Stimulated activated naive B cell treated with anti-CD40 and anti-IgM and Interleukin-4, amounts not matched to agents 10 μg/mL and 1 μg/mL and 100 μg/mL, for 72 hours (primary cell): ENCODE results near the gene NCOA7.

Source experiments
- ATAC-seq, 2 donors: fragments of 150-1000 bp; cut with Tn5 transposase; replicated peaks; 2 replicates each; pipeline ENCODE4 v1.10.0; 2021; ENCODE audit warnings: moderate library complexity in 1 of 2
- DNase-seq: peaks from one replicate; pipeline ENCODE4 v3.0.0; 2021
- H3K27ac Mint-ChIP-seq: one replicate; pipeline ENCODE4 v1.8.0; 2022; ENCODE audit warnings: mild to moderate bottlenecking, mixed read lengths
- H3K27me3 Mint-ChIP-seq, 2 donors: one replicate each; pipeline ENCODE4 v1.8.0; 2022; ENCODE audit warnings: mixed read lengths in 2 of 2
- H3K36me3 Mint-ChIP-seq, 2 donors: one replicate each; pipeline ENCODE4 v1.8.0; 2022; ENCODE audit warnings: mixed read lengths in 2 of 2, mild to moderate bottlenecking in 1 of 2
- H3K4me1 Mint-ChIP-seq, 2 donors: one replicate each; pipeline ENCODE4 v1.8.0; 2022; ENCODE audit warnings: mixed read lengths in 2 of 2, mild to moderate bottlenecking in 1 of 2
- H3K4me3 Mint-ChIP-seq, 2 donors: one replicate each; pipeline ENCODE4 v1.8.0; 2022; ENCODE audit warnings: mild to moderate bottlenecking in 2 of 2, mixed read lengths in 2 of 2, moderate library complexity in 1 of 2
- H3K9me3 Mint-ChIP-seq, 2 donors: one replicate each; pipeline ENCODE4 v1.8.0; 2022; ENCODE audit warnings: mixed read lengths in 2 of 2, mild to moderate bottlenecking in 1 of 2

NCOA7 gene

DNA sequence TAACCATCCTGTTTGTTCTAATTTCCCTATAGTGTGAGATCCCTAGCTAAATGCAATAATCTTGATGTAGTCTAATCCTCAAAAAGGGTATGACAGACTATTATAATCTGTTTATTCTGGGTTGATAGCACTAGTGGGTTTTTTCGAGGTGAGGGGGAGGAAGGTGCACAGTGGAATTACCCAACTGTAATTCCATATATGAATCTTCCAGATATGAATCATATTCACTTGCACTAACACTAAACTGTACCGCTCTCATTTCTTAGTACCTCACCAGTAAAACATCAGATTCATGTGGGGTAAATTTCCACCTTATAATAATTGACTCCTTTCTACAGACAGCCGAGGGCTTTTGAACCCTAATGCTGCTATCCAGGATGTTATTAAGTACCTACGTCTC, 16.5 kb downstream of the NCOA7 start:
- Mint-ChIP-seq H3K4me3 (no peak overlapping the region), H3K9me3 (no peaks in the 10 kb centered on the region), H3K4me1 (peaks cover 49 to 75% of the 10 kb centered on the region in 2 donors), H3K36me3 (peaks cover 7 to 9% of the 10 kb centered on the region in 2 donors), H3K27me3 (no peaks in the 10 kb centered on the region), H3K27ac (peak overlapping the region; percentile 39)
- DNase-seq (no peak), ATAC-seq (peak; percentile 64 to 74)

GRCh38 chr6:125808060-125808459, 17.3 kb downstream of the NCOA7 start:
- Mint-ChIP-seq H3K9me3 (no peaks in the 10 kb centered on the region), H3K4me1 (peaks cover 51 to 77% of the 10 kb centered on the region in 2 donors), H3K27ac (no peak overlapping the region), H3K36me3 (peaks cover 7 to 11% of the 10 kb centered on the region in 2 donors), H3K27me3 (no peaks in the 10 kb centered on the region), H3K4me3 (no peak overlapping the region)
- DNase-seq (no peak), ATAC-seq (no peak)

DNA sequence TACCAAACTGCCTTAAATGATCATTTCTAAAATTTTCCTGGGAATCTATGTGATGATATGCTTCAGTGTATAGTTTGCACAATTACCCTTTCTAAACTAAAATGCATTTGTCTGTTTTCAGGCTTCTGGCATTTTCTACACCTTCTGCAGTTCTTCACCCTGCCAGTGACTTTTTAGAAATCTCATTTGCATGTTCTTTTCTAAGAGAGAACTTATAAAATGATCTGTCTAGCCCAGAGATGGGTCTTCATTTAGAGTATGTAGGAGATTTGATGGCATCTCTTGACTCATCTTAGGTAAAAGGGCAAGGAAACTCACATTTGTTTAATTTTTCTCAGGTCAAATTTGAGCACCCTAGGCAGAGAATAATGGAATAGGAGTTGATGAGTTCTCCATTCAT, 17.8 kb downstream of the NCOA7 start:
- DNase-seq (no peak), ATAC-seq (no peak)
- peaks cover 49 to 74% of the 10 kb centered on the region in 2 donors for H3K4me1 Mint-ChIP-seq
- no peaks in the 10 kb centered on the region for H3K27me3 Mint-ChIP-seq
- H3K4me3 Mint-ChIP-seq: no peak overlapping the region
- peaks cover 7 to 11% of the 10 kb centered on the region in 2 donors for H3K36me3 Mint-ChIP-seq
- no peak overlapping the region for H3K27ac Mint-ChIP-seq
- no peaks in the 10 kb centered on the region for H3K9me3 Mint-ChIP-seq

DNA sequence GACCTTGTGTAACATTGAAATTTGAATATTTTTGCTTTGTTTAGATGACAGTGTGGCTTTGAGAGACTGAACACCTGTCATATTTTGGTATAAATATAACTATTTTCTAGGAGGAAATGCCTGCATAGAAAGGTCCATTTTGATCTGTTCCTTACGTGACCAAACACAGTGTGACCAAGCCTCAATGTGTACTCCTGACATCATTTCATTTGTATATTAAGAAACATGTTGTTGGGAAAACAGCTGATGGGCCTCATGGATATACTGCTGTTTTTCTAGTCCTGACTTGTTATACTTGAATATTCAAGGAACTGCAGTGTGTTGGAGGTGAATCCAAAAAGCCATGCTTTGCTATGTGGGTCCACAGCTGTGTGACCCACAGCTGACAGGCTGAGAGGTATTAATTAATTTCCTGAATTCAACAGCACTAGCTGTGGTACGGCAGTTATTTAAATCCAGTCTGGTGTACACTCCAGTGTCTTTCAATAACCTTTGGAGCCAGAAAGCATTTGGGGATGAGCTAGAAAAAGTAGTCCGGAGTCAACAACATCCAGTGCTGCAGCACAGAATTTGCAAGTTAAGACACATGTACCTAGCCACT, 18.9 kb downstream of the NCOA7 start:
- DNase-seq (no peak), ATAC-seq (no peak)
- Mint-ChIP-seq H3K27me3 (no peaks in the 10 kb centered on the region), H3K36me3 (peaks cover 4 to 11% of the 10 kb centered on the region in 2 donors), H3K27ac (no peak overlapping the region), H3K4me1 (peaks cover 48 to 71% of the 10 kb centered on the region in 2 donors), H3K4me3 (no peak overlapping the region), H3K9me3 (no peaks in the 10 kb centered on the region)

DNA sequence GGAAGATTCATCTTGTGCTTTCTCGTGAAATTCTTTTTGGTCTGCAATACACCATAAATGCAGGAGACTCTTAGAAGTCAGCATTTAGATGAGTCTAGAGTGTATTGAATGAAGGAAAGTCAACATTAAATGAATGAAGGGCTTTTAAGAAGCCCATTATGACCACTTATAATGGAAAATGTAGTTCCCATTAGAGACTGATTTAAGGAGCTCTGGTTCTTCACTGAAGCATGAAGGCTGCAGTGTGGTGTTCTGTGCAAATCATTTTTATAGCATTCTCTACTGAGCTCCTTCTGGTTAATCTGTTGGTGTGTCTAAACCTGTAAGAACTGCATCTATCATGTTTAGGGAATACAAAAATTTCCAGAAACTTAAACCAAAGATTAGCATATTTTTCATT, 19.7 kb downstream of the NCOA7 start:
- no peak overlapping the region for H3K4me3 Mint-ChIP-seq
- no peak overlapping the region for H3K27ac Mint-ChIP-seq
- DNase-seq: no peak
- ATAC-seq: no peak
- peaks cover 53 to 79% of the 10 kb centered on the region in 2 donors for H3K4me1 Mint-ChIP-seq
- H3K27me3 Mint-ChIP-seq: no peaks in the 10 kb centered on the region
- peaks cover 4 to 11% of the 10 kb centered on the region in 2 donors for H3K36me3 Mint-ChIP-seq
- H3K9me3 Mint-ChIP-seq: no peaks in the 10 kb centered on the region

- ATAC-seq: peak; percentile 54 to 60
Observed at GRCh38 chr6:125811259-125811658, 20.5 kb downstream of the NCOA7 start.

GRCh38 chr6:125812394-125813292, 21.9 kb downstream of the NCOA7 start:
- Mint-ChIP-seq H3K4me1 (peaks cover 49 to 78% of the 10 kb centered on the region in 2 donors), H3K4me3 (peak overlapping the region in 1 of 2 donors; percentile 5), H3K27ac (peak overlapping the region; percentile 81), H3K27me3 (no peaks in the 10 kb centered on the region), H3K9me3 (no peaks in the 10 kb centered on the region), H3K36me3 (peaks cover 10 to 11% of the 10 kb centered on the region in 2 donors)
- no peak for ATAC-seq
- DNase-seq: no peak

More at GRCh38 chr6:125811259-125811658, 20.5 kb downstream of the NCOA7 start:
- peaks cover 55 to 83% of the 10 kb centered on the region in 2 donors for H3K4me1 Mint-ChIP-seq
- H3K4me3 Mint-ChIP-seq: peak overlapping the region; percentile 17 to 26
- no peaks in the 10 kb centered on the region for H3K27me3 Mint-ChIP-seq
- peak overlapping the region; percentile 62 for H3K27ac Mint-ChIP-seq
- no peak for DNase-seq
- H3K36me3 Mint-ChIP-seq: peaks cover 4 to 11% of the 10 kb centered on the region in 2 donors
- H3K9me3 Mint-ChIP-seq: no peaks in the 10 kb centered on the region

DNA sequence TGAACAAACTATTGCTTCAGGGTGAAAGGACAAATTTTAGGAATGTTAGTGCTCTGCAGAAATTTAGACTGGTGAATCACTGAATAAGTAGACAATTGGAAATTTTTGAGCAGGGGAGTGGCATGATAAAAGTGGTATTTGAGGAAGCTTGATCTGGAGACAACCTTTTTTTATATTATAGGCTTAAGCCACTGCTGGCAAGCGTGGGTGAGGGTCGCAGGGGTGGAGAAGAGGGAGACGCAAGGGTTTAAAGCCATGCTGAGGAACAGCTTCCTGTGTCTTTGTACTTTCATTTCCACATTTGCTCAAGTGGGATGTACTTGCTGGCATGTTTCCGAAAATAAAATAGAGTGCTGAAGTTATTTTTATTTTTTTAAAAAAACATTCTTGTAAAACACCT, 23.7 kb downstream of the NCOA7 start:
- ATAC-seq (no peak), DNase-seq (no peak)
- Mint-ChIP-seq H3K36me3 (peaks cover 4 to 19% of the 10 kb centered on the region in 2 donors), H3K4me3 (peak overlapping the region; percentile 39 to 60), H3K27ac (peak overlapping the region; percentile 22), H3K4me1 (peaks cover 41 to 66% of the 10 kb centered on the region in 2 donors), H3K9me3 (no peaks in the 10 kb centered on the region), H3K27me3 (no peaks in the 10 kb centered on the region)

GRCh38 chr6:125815080-125815910, 24.5 kb downstream of the NCOA7 start:
- peak overlapping the region; percentile 81 for H3K27ac Mint-ChIP-seq
- H3K9me3 Mint-ChIP-seq: no peaks in the 10 kb centered on the region
- no peaks in the 10 kb centered on the region for H3K27me3 Mint-ChIP-seq
- H3K4me3 Mint-ChIP-seq: peak overlapping the region; percentile 63 to 67
- peaks cover 45 to 66% of the 10 kb centered on the region in 2 donors for H3K4me1 Mint-ChIP-seq
- ATAC-seq (no peak), DNase-seq (no peak)
- H3K36me3 Mint-ChIP-seq: peaks cover 8 to 26% of the 10 kb centered on the region in 2 donors

GRCh38 chr6:125816828-125817280, 26.1 kb downstream of the NCOA7 start:
- Mint-ChIP-seq H3K4me1 (peaks cover 39 to 53% of the 10 kb centered on the region in 2 donors), H3K27me3 (no peaks in the 10 kb centered on the region), H3K9me3 (no peaks in the 10 kb centered on the region), H3K36me3 (peaks cover 13 to 28% of the 10 kb centered on the region in 2 donors), H3K27ac (no peak overlapping the region), H3K4me3 (no peak overlapping the region)
- DNase-seq: no peak
- peak in 1 of 2 donors; percentile 27 for ATAC-seq

DNA sequence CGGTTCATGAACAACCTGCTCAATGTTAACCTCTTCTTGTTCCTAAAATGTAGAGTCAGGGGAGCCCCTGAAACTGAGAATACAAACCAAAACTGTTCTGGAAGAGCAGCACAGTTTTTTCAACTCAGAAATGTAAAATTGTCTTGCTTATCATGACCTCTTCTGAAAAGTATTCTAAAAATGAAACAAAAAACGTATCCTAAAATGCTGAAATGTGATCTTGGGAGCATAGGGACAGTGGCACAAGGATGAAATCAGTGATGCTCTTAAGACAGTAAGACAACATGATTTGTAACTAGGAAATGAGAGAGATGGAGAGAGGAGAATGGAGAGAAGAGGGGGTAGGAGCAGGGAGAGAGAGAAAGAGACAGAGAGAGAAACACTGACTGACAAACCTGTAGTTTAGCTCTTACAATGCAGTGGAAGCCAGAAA, 27.5 kb downstream of the NCOA7 start:
- Mint-ChIP-seq H3K4me1 (peaks cover 27 to 39% of the 10 kb centered on the region in 2 donors), H3K36me3 (peaks cover 10 to 28% of the 10 kb centered on the region in 2 donors), H3K27me3 (no peaks in the 10 kb centered on the region), H3K27ac (no peak overlapping the region), H3K9me3 (no peaks in the 10 kb centered on the region), H3K4me3 (no peak overlapping the region)
- ATAC-seq (no peak), DNase-seq (no peak)

DNA sequence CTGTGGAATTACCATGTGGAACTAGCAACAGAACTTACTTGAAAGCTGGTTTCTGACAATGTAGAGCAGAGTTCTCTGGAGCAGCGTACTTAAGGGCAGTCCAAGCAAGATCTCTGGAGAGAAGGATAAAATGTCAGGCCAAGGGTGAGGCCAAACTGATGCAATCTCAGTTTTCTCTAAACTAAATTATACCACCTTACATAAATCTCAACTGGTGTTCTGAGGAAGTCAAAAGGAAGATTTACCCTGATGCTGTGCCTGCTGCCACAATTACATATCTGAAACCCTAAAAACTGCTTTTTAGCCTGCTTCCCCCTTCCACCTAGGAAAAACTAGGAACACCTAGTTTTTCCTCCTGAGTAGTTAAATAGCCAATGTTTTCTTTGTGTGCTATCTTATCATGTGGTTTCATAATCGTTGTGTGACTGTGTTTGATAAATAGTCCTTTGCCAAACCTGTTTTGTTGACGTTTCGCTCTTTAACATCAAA, 28.1 kb downstream of the NCOA7 start:
- H3K27ac Mint-ChIP-seq: no peak overlapping the region

DNA sequence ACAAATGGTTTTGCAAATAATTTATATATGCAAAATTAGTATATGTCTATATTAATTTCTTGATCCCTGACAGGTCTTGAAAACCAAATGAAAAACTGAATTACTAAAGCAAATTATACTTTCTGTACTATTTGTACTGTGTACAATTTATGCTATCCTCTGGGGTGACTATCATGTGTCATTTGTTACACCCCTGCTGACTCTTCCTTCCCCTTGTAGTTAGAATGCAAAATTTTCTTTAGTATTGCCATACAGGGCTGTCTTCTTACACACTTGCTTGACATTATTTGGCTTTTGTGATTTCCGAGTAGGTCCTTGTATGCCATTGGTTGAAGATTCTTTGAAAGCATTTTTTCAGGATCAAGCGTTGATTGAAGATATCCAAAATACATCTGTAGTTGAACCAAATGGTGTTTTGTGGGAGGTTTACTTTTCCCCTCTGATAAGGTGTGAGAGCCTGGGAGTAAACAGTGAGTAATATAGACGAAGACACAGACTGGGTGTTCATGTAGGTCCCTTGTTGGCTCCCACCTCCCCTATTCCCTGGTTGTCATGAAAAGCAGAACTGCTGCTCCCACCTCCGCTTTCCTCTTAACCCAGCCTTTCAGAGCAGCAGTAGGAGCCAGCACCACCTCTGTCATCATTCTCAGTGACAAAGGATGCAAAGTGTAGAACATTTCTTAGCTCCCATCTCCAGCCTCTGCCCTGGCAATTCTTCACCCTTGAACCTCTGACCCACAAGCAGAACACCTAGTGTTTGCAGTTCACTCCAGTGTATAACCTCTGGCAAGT, 29.0 kb downstream of the NCOA7 start:
- peaks cover 23 to 32% of the 10 kb centered on the region in 2 donors for H3K4me1 Mint-ChIP-seq
- H3K27me3 Mint-ChIP-seq: no peaks in the 10 kb centered on the region
- peaks cover 10 to 28% of the 10 kb centered on the region in 2 donors for H3K36me3 Mint-ChIP-seq
- ATAC-seq (no peak), DNase-seq (no peak)
- H3K27ac Mint-ChIP-seq: peak overlapping the region; percentile 16
- no peaks in the 10 kb centered on the region for H3K9me3 Mint-ChIP-seq
- no peak overlapping the region for H3K4me3 Mint-ChIP-seq

More for the DNA sequence above, 28.1 kb downstream of the NCOA7 start:
- Mint-ChIP-seq H3K9me3 (no peaks in the 10 kb centered on the region), H3K4me1 (peaks cover 27 to 39% of the 10 kb centered on the region in 2 donors), H3K36me3 (peaks cover 10 to 28% of the 10 kb centered on the region in 2 donors), H3K27me3 (no peaks in the 10 kb centered on the region), H3K4me3 (no peak overlapping the region)
- ATAC-seq: no peak
- no peak for DNase-seq
